ENCODE measurements around the gene ZC3H12A. TPM values are rescaled to one million over a fixed set of nuclear protein-coding genes. Genes with fewer than 3 reads are reported as not detected.
A peak's percentile ranks its signal among the peaks of the same experiment; 100 is the strongest.
"Not testable (repeated sequence)": the region's sequence is repeated elsewhere in the genome, so short reads cannot be mapped to it uniquely, and the experiment has no call there.

Gene ZC3H12A
- total and polyA plus RNA-seq, 2 experiments from 2014 or later = 5.0 to 8.9 TPM

DNA sequence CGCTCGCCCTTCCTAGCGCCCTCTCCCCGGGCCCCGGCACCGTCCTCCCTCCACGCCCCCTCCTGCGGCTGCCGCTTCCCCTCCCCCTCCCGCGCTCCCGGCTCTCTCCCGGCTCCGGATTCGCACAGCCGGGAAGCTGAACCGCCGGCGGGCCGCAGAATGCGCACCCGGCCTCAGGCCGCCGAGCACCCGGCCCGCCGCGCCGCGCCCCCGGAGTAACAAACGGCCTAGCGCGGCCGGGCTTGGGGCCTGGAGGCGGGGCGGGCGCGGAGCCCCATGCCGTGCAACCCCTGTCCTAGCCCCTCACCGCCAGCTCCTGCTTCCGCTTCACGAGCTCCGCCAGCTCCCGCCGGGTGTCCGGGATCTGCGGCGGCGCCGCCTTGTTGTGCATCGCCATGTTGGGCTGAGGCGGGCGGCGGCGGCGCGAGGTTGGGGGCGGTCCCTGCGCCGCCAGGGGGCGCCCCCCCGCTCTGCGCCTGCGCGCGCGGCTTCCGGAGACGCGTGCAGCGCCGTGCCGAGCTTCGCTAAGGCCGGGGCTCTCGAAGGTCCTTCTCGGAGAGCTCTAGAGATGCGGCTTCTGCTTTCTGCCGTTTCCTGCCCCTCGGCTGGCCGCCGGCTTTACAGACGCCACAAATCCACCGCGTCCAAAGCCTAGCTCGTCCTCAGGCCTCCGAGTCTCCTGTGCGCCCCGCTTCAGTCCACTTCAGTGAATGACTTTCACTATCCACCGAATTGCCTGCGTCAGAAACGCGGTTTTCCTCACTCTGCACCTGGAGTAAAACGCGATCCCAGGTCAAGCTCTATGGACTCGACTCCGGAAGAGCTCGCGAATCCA is 40.2 kb downstream of the ZC3H12A start, which contains the start of gene MEAF6:
TSS of gene MEAF6 (minus strand) at position 417 of the 835 bp plus-strand sequence. CDS start at position 397, 20 bp downstream.
- Histone ChIP-seq H3K9me3 (ENCODE audit: low read depth) (no peaks in the 10 kb centered on the region), H3F3A (ENCODE audit: insufficient read depth) (peaks cover 9% of the 10 kb centered on the region), H3K36me3 (ENCODE audit: low read depth) (peaks cover 15% of the 10 kb centered on the region), H3K4me2 (ENCODE audit: unreplicated experiment) (peak within 1 kb of the TSS; percentile 92), H4K20me1 (ENCODE audit: insufficient read depth) (no peaks in the 10 kb centered on the region), H3K27me3 (replicated peaks; ENCODE audit: insufficient read depth) (no peaks in the 10 kb centered on the region), H3K79me2 (ENCODE audit: insufficient read depth) (peaks cover 48% of the 10 kb centered on the region), H3K4me3 (peak within 1 kb of the TSS; percentile 83), H3K4me1 (ENCODE audit: insufficient read depth) (0 out of 2 replicates have a peak, but pooled peaks cover 4% of the 10 kb centered on the region), H3K9me2 (ENCODE audit: insufficient read depth) (no peaks in the 10 kb centered on the region), H2AFZ (peak within 1 kb of the TSS; percentile 86), H3K27ac (peak within 1 kb of the TSS; percentile 74), H3K9ac (peak within 1 kb of the TSS; percentile 82)
- 0 to 1% methylated on average over 72 to 99 of the region's 100 CpGs for WGBS, 2 experiments (ENCODE audit: low coverage in 1 of 2, low lambda C conversion rate in 2 of 2, missing lambda C conversion rate in 2 of 2)
- in situ Hi-C loops (cut with MboI) = no loop called here
- no peak for TF ChIP-seq EZH2phosphoT487 (IDR thresholded peaks at IDR 0.05; ENCODE audit: insufficient read depth, low read depth)
- TF ChIP-seq EZH2 (IDR thresholded peaks at IDR 0.05; ENCODE audit: insufficient read depth, poor library complexity, severe bottlenecking) = no peak
- DNase-seq = peak; percentile 92

DNA sequence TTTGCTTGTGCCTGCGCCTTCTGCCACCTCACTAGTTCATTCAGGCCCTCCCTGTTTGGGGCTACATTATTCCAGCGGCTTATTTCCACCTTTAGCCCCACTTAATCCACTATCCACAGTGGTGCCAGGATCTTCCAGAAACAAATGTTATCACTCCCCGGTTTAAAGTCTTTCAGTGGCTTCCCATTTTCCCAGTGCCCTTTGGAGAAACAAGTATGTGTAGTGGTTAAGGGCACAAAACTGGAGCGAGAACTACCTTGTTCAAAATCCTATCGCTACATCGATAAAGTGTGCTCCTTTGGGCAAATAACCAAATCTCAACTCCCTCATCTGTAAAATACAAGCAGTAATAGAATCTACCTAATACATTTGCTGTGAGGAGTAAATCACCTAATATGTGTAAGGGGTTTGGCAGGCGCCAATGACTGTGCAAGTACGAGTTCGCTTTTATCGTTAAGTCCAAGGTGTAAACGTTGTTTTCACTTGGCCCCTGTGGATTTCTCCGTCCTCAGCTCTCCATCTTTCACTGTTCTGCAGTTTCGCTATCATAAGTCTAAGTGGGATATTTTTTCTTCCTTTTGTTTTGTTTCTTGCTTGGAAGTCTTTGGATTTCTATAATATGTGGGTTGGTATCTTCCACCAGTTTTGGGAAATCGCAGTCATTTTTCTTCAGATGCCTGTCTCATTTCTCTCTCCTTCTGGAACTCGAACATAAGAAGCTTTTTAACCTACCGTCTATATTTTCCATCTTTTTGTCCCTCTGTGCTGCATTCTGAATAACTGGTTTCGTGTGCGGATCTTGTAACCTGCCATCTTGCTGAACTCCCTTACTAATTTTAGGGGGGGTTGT is 41.0 kb downstream of the ZC3H12A start:
- Histone ChIP-seq H3K36me3 (ENCODE audit: low read depth) (peaks cover 15% of the 10 kb centered on the region), H3F3A (ENCODE audit: insufficient read depth) (peaks cover 9% of the 10 kb centered on the region), H3K9ac (peak overlapping the region; percentile 82), H3K27me3 (replicated peaks; ENCODE audit: insufficient read depth) (no peaks in the 10 kb centered on the region), H3K4me3 (peak overlapping the region; percentile 83), H4K20me1 (ENCODE audit: insufficient read depth) (no peaks in the 10 kb centered on the region), H3K9me3 (ENCODE audit: low read depth) (no peaks in the 10 kb centered on the region), H2AFZ (peak overlapping the region; percentile 86), H3K79me2 (ENCODE audit: insufficient read depth) (peaks cover 41% of the 10 kb centered on the region), H3K4me1 (ENCODE audit: insufficient read depth) (0 out of 2 replicates have a peak, but pooled peaks cover 4% of the 10 kb centered on the region), H3K27ac (peak overlapping the region; percentile 74), H3K9me2 (ENCODE audit: insufficient read depth) (no peaks in the 10 kb centered on the region), H3K4me2 (ENCODE audit: unreplicated experiment) (peak overlapping the region; percentile 78)
- in situ Hi-C loops (cut with MboI) = no loop called here
- TF ChIP-seq EZH2 (IDR thresholded peaks at IDR 0.05; ENCODE audit: insufficient read depth, poor library complexity, severe bottlenecking) (no peak), EZH2phosphoT487 (IDR thresholded peaks at IDR 0.05; ENCODE audit: insufficient read depth, low read depth) (no peak)
- DNase-seq = no peak
- WGBS, 2 experiments (ENCODE audit: low coverage in 1 of 2, low lambda C conversion rate in 2 of 2, missing lambda C conversion rate in 2 of 2) = 76% methylated on average over 18 of the region's 18 CpGs

DNA sequence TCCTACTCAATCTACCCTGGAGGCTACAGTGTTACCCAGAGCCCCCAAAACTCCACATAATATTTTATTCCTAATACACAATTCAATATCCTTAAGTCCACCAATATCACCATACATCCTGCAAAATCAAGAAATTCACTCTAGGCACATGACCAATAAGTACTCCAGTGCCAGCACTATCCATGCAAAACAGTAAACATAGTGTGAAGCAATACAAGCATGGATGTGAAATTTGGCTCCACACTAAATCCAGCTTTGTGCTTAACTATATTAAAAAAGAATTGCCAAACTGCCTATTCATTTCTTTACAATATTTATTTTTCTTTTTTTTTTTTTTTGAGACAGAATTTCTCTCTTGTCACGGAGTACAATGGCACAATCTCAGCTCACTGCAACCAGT is 43.2 kb downstream of the ZC3H12A start:
- Histone ChIP-seq H3K4me1 (ENCODE audit: insufficient read depth) (0 out of 2 replicates have a peak, but pooled peaks cover 4% of the 10 kb centered on the region), H3K4me3 (no peak overlapping the region), H3K27ac (no peak overlapping the region), H3K9me3 (ENCODE audit: low read depth) (no peaks in the 10 kb centered on the region), H3K9me2 (ENCODE audit: insufficient read depth) (no peaks in the 10 kb centered on the region), H3K79me2 (ENCODE audit: insufficient read depth) (peaks cover 19% of the 10 kb centered on the region), H3K27me3 (replicated peaks; ENCODE audit: insufficient read depth) (no peaks in the 10 kb centered on the region), H2AFZ (no peak overlapping the region), H3K9ac (no peak overlapping the region), H3K36me3 (ENCODE audit: low read depth) (no peaks in the 10 kb centered on the region), H3F3A (ENCODE audit: insufficient read depth) (peaks cover 9% of the 10 kb centered on the region), H3K4me2 (ENCODE audit: unreplicated experiment) (no peak overlapping the region), H4K20me1 (ENCODE audit: insufficient read depth) (no peaks in the 10 kb centered on the region)
- WGBS, 2 experiments (ENCODE audit: low coverage in 1 of 2, low lambda C conversion rate in 2 of 2, missing lambda C conversion rate in 2 of 2) = 54 to 62% methylated on average over 1 of the region's 1 CpG
- DNase-seq = no peak
- TF ChIP-seq EZH2phosphoT487 (IDR thresholded peaks at IDR 0.05; ENCODE audit: insufficient read depth, low read depth) = no peak
- TF ChIP-seq EZH2 (IDR thresholded peaks at IDR 0.05; ENCODE audit: insufficient read depth, poor library complexity, severe bottlenecking) = no peak
- in situ Hi-C loops (cut with MboI) = no loop called here

DNA sequence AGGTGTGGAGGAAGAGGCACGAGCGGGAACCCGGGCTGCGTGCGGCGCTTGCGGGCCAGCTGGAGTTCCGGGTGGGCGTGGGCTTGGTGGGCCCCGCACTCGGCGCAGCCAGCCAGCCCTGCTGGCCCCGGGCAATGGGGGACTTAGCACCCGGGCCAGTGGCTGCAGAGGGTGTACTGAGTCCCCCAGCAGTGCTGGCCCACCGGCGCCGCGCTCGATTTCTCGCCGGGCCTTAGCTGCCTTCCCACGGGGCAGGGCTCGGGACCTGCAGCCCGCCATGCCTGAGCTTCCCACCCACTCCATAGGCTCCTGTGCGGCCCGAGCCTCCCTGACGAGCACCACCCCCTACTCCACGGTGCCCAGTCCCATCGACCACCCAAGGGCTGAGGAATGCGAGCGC is 43.9 kb downstream of the ZC3H12A start:
- H3K9ac ChIP-seq; in situ Hi-C loops (cut with MboI); H3K4me1 ChIP-seq (ENCODE audit: insufficient read depth); H3K4me2 ChIP-seq (ENCODE audit: unreplicated experiment); DNase-seq; H3K9me3 ChIP-seq (ENCODE audit: low read depth); H3K9me2 ChIP-seq (ENCODE audit: insufficient read depth); H3F3A ChIP-seq (ENCODE audit: insufficient read depth); H3K4me3 ChIP-seq; H2AFZ ChIP-seq; H3K27ac ChIP-seq; H3K27me3 ChIP-seq (replicated peaks; ENCODE audit: insufficient read depth); H4K20me1 ChIP-seq (ENCODE audit: insufficient read depth); H3K36me3 ChIP-seq (ENCODE audit: low read depth): not testable (repeated sequence)
- WGBS, 2 experiments (ENCODE audit: low coverage in 1 of 2, low lambda C conversion rate in 2 of 2, missing lambda C conversion rate in 2 of 2) = 91% methylated on average over 11 to 30 of the region's 31 CpGs
- H3K79me2 ChIP-seq (ENCODE audit: insufficient read depth) = peaks cover 12% of the 10 kb centered on the region

DNA sequence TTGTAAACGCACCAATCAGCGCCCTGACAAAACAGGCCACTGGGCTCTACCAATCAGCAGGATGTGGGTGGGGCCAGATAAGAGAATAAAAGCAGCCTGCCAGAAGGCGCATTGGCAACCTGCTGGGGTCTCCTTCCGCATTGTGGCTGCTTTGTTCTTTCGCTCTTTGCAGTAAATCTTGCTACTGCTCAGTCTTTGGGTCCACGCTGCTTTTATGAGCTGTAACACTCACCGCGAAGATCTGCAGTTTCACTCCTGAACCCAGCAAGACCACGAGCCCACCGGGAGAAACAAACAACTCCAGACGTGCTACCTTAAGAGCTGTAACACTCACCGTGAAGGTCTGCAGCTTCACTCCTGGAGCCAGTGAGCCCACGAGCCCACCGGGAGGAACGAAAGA is 44.5 kb downstream of the ZC3H12A start:
- H2AFZ ChIP-seq; H3K4me1 ChIP-seq (ENCODE audit: insufficient read depth); H3K9me2 ChIP-seq (ENCODE audit: insufficient read depth); H4K20me1 ChIP-seq (ENCODE audit: insufficient read depth); H3K4me3 ChIP-seq; H3K9me3 ChIP-seq (ENCODE audit: low read depth); H3K27me3 ChIP-seq (replicated peaks; ENCODE audit: insufficient read depth); DNase-seq; H3K4me2 ChIP-seq (ENCODE audit: unreplicated experiment); H3K9ac ChIP-seq; in situ Hi-C loops (cut with MboI); H3F3A ChIP-seq (ENCODE audit: insufficient read depth); H3K27ac ChIP-seq; H3K79me2 ChIP-seq (ENCODE audit: insufficient read depth); H3K36me3 ChIP-seq (ENCODE audit: low read depth): not testable (repeated sequence)
- 68 to 69% methylated on average over 15 of the region's 15 CpGs for WGBS, 2 experiments (ENCODE audit: low coverage in 1 of 2, low lambda C conversion rate in 2 of 2, missing lambda C conversion rate in 2 of 2)
